CD8-positive, alpha-beta memory T cell (primary cell): ENCODE data around the gene SOX5. TPM values are rescaled to one million over a fixed set of nuclear protein-coding genes. Genes with fewer than 3 reads are reported as not detected.

Experiments used
- CTCF ChIA-PET: fragments of 350-600 bp; sonication (Branson Sonifier 250); formaldehyde crosslinking; loops from one replicate; lab custom pipeline; 2021; ENCODE audit warnings: antibody characterized with exemption; lab: Charles Lee
- POLR2A ChIA-PET: fragments of 350-600 bp; sonication (Branson Sonifier 250); formaldehyde crosslinking; loops from one replicate; lab custom pipeline; 2021; ENCODE audit warnings: antibody characterized with exemption; lab: Charles Lee
- DNase-seq, 5 donors: peaks; one replicate each; pipeline versions ENCODE4 v3.0.0 to v3.0.0-alpha.2; 2020 to 2022; ENCODE audit warnings: mixed read lengths in 1 of 5
- H3K27ac ChIP-seq: one replicate; pipeline ENCODE4 v1.7.0; 2013; ENCODE audit warnings: low read depth, mild to moderate bottlenecking, low read length, moderate library complexity
- H3K27me3 ChIP-seq: 2 replicates; pipeline ENCODE4 v1.7.0; 2013; ENCODE audit warnings: low read length, mild to moderate bottlenecking; ENCODE audit not compliant: insufficient read depth, poor library complexity, severe bottlenecking
- H3K36me3 ChIP-seq: 2 replicates; pipeline ENCODE4 v1.7.0; 2013; ENCODE audit warnings: mild to moderate bottlenecking, low read length, moderate library complexity; ENCODE audit not compliant: insufficient read depth
- H3K4me1 ChIP-seq: 2 replicates; pipeline ENCODE4 v1.7.0; 2013; ENCODE audit warnings: mild to moderate bottlenecking, low read length, moderate library complexity; ENCODE audit not compliant: insufficient read depth
- H3K4me3 ChIP-seq: 2 replicates; pipeline ENCODE4 v1.7.0; 2013; ENCODE audit warnings: mild to moderate bottlenecking, low read length
- H3K9me3 ChIP-seq: 2 replicates; pipeline ENCODE4 v1.7.0; 2013; ENCODE audit warnings: mild to moderate bottlenecking, low read length
- H3K27ac Mint-ChIP-seq, 8 donors: one replicate each; pipeline ENCODE4 v1.8.0; 2020 to 2021; ENCODE audit warnings: mixed read lengths in 8 of 8, mild to moderate bottlenecking in 6 of 8, inconsistent platforms in 3 of 8, moderate library complexity in 3 of 8
- H3K27me3 Mint-ChIP-seq, 2 donors: one replicate each; pipeline ENCODE4 v1.8.0; 2020 to 2021; ENCODE audit warnings: mixed read lengths in 2 of 2, mild to moderate bottlenecking in 1 of 2, moderate library complexity in 1 of 2
- H3K36me3 Mint-ChIP-seq, 3 donors: one replicate each; pipeline ENCODE4 v1.8.0; 2020 to 2021; ENCODE audit warnings: mixed read lengths in 3 of 3, inconsistent platforms in 1 of 3, mild to moderate bottlenecking in 1 of 3
- H3K4me1 Mint-ChIP-seq, 3 donors: one replicate each; pipeline ENCODE4 v1.8.0; 2020 to 2021; ENCODE audit warnings: mixed read lengths in 3 of 3, inconsistent platforms in 1 of 3, mild to moderate bottlenecking in 1 of 3
- H3K4me3 Mint-ChIP-seq, 7 donors: one replicate each; pipeline ENCODE4 v1.8.0; 2020 to 2021; ENCODE audit warnings: mixed read lengths in 7 of 7, mild to moderate bottlenecking in 6 of 7, moderate library complexity in 4 of 7, inconsistent platforms in 2 of 7
- H3K9me3 Mint-ChIP-seq, 5 donors: one replicate each; pipeline ENCODE4 v1.8.0; 2020 to 2022; ENCODE audit warnings: mixed read lengths in 5 of 5, mild to moderate bottlenecking in 3 of 5, moderate library complexity in 2 of 5, inconsistent platforms in 1 of 5
- polyA plus RNA-seq: library from polyadenylated mRNA; unstranded; fragments of 300-500 nt; fragmentation: Illumina TruSeq; gene quantifications from one replicate; pipeline ENCODE4 v1.2.3, GENCODE V29; 2021
- total RNA-seq, 2 experiments: library from RNA; stranded (reverse); gene quantifications; one replicate each; pipeline ENCODE4 v1.2.3, GENCODE V29; 2021

Gene SOX5
- total and polyA plus RNA-seq, 3 experiments from 2014 or later: 0.13 to 0.18 TPM; not detected in 1

DNA sequence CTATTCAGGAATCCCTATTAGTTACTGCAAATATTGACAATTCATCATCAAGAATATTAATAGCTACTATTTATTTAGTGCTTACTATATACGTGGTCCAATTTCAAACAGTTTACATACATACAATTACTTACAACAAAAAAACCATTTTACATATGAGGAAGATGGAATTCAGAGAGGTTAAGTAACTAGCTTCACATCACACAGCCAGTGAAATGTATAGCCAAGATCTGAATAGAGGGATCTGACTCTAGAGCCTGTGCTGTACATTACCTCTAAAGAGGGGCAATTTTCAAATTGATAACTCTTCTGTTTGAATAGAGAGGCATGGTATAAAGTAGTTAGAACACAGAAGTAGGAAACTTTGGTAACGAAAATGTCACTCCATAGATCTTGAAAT lies 18.3 kb downstream of the SOX5 start:
- H3K9me3 Mint-ChIP-seq: peaks cover 0 to 4% (median 3%) of the 10 kb centered on the region in 5 donors
- Histone ChIP-seq H3K27ac (no peak overlapping the region), H3K4me1 (no peaks in the 10 kb centered on the region), H3K27me3 (no peaks in the 10 kb centered on the region), H3K9me3 (no peaks in the 10 kb centered on the region), H3K4me3 (no peak overlapping the region), H3K36me3 (no peaks in the 10 kb centered on the region)
- H3K27ac Mint-ChIP-seq: no peak overlapping the region
- H3K4me1 Mint-ChIP-seq: no peaks in the 10 kb centered on the region
- ChIA-PET POLR2A (no interaction called here), CTCF (no interaction called here)
- no peaks in the 10 kb centered on the region for H3K36me3 Mint-ChIP-seq
- no peak for DNase-seq
- no peaks in the 10 kb centered on the region for H3K27me3 Mint-ChIP-seq
- no peak overlapping the region for H3K4me3 Mint-ChIP-seq

DNA sequence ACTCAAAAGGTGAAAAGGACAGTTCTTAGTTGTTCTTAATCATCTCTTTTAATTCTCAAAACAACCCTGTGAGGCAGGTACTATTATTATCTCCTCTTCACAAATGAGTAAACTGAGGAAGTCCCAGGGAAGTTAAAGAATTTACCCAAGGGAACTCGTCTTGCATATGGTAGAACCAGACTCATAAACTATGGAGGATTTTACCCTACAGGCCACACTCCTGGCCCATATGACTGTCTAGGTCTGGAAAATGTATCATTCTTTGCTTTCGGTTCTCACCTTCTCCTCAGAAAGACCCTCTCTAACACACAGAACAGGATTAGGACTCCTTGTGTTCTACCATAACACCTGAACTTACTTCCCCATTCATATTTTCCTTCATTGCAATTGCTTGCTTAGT lies 18.9 kb downstream of the SOX5 start:
- no peaks in the 10 kb centered on the region for H3K4me1 Mint-ChIP-seq
- H3K4me3 ChIP-seq: no peak overlapping the region
- no peak overlapping the region for H3K4me3 Mint-ChIP-seq
- H3K36me3 ChIP-seq: no peaks in the 10 kb centered on the region
- CTCF ChIA-PET: no interaction called here
- H3K9me3 Mint-ChIP-seq: peaks cover 0 to 4% (median 3%) of the 10 kb centered on the region in 5 donors
- H3K9me3 ChIP-seq: no peaks in the 10 kb centered on the region
- no peaks in the 10 kb centered on the region for H3K36me3 Mint-ChIP-seq
- H3K27me3 Mint-ChIP-seq: no peaks in the 10 kb centered on the region
- no peaks in the 10 kb centered on the region for H3K4me1 ChIP-seq
- H3K27ac ChIP-seq: no peak overlapping the region
- H3K27ac Mint-ChIP-seq: no peak overlapping the region
- H3K27me3 ChIP-seq: no peaks in the 10 kb centered on the region
- POLR2A ChIA-PET: no interaction called here
- no peak for DNase-seq

DNA sequence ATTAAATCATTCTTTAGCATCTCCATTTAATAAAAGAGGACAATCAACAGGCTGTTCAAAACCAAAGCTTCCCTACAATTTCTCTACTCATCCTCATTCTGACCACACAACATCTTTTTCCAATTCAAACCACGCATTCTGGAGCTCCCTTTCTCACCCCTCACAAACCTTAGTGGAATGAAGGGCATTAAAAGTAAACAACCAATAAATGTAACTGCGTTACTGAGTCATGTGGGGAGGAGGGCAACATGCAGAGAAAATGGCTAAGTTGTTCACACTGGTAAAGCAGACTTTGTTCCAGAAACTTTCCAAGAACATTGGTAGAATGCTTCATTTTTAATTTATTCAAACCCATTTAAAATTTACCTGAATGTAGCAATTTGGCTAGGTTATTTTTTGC lies 19.6 kb downstream of the SOX5 start:
- Histone ChIP-seq H3K36me3 (no peaks in the 10 kb centered on the region), H3K27me3 (no peaks in the 10 kb centered on the region), H3K4me3 (no peak overlapping the region), H3K27ac (no peak overlapping the region), H3K4me1 (no peaks in the 10 kb centered on the region), H3K9me3 (no peaks in the 10 kb centered on the region)
- POLR2A ChIA-PET: no interaction called here
- CTCF ChIA-PET: no interaction called here
- Mint-ChIP-seq H3K27me3 (no peaks in the 10 kb centered on the region), H3K9me3 (peaks cover 0 to 7% (median 3%) of the 10 kb centered on the region in 5 donors), H3K4me1 (no peaks in the 10 kb centered on the region), H3K36me3 (no peaks in the 10 kb centered on the region), H3K4me3 (no peak overlapping the region), H3K27ac (no peak overlapping the region)
- no peak for DNase-seq

DNA sequence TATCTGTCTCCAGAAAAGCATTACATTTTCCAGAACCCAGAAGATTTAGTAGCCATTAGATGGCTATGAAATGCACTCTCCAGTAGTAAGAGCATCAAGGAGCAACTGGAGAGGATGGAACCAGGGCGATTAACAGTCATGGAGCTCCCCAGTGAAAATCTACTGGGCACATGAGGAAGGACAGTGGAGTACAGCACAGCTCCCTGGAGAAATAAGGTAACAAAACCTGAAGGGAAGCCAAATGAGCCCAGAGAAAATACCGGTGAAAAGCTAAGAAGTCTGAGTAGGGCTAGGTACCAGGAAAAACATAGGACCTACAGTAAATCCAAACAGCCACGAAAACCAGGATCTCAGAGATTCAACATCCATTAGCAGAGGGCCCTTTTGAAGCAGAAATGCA lies 21.6 kb downstream of the SOX5 start:
- no peaks in the 10 kb centered on the region for H3K36me3 Mint-ChIP-seq
- no peaks in the 10 kb centered on the region for H3K4me1 Mint-ChIP-seq
- no peak overlapping the region for H3K4me3 Mint-ChIP-seq
- peaks cover 0 to 7% (median 3%) of the 10 kb centered on the region in 5 donors for H3K9me3 Mint-ChIP-seq
- no peaks in the 10 kb centered on the region for H3K9me3 ChIP-seq
- H3K27ac ChIP-seq: no peak overlapping the region
- DNase-seq: no peak
- H3K4me3 ChIP-seq: no peak overlapping the region
- no peaks in the 10 kb centered on the region for H3K27me3 ChIP-seq
- CTCF ChIA-PET: no interaction called here
- H3K27ac Mint-ChIP-seq: no peak overlapping the region
- no peaks in the 10 kb centered on the region for H3K36me3 ChIP-seq
- H3K27me3 Mint-ChIP-seq: no peaks in the 10 kb centered on the region
- H3K4me1 ChIP-seq: no peaks in the 10 kb centered on the region
- POLR2A ChIA-PET: no interaction called here

DNA sequence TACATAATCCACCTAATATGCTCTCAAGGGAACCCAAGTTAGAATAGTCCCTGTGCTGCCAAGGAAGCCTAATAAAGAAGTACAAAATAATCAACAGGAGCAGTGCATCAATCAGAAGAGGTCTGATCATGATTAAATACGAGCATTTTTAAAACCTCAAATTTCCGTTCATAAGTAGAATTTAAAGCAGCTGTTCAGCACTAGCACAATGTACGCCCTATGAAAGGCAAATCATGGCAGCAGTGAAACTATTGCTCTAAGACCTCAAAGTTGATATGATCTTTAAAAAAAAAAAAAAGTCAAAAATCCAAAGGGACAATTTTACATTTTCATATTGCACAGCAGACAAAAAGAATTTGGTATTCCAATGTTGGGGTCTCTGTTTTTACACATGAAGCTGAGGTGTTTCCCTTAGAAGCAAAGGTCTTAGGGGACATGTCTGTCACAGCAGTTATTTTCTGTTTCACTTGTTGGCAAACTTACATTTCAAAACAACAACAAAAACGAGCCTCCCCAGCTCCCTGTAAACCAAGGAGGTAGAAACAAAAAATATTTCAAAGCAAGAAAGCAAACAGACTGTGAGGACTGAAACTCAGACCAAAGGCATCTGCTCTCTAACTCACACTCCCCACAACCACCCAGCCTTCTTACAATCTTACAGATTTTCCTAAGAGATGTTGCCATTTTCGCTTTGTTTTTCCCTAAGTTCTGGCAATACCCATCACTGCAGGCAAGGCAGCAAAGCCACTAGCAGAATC lies 28.2 kb downstream of the SOX5 start:
- Mint-ChIP-seq H3K4me3 (no peak overlapping the region), H3K4me1 (no peaks in the 10 kb centered on the region), H3K9me3 (peaks cover 0 to 16% (median 3%) of the 10 kb centered on the region in 5 donors), H3K27me3 (no peaks in the 10 kb centered on the region), H3K27ac (no peak overlapping the region), H3K36me3 (no peaks in the 10 kb centered on the region)
- H3K9me3 ChIP-seq: no peaks in the 10 kb centered on the region
- H3K4me3 ChIP-seq: no peak overlapping the region
- H3K27ac ChIP-seq: no peak overlapping the region
- ChIA-PET CTCF (no interaction called here), POLR2A (no interaction called here)
- no peak for DNase-seq
- no peaks in the 10 kb centered on the region for H3K27me3 ChIP-seq
- no peaks in the 10 kb centered on the region for H3K36me3 ChIP-seq
- H3K4me1 ChIP-seq: no peaks in the 10 kb centered on the region

DNA sequence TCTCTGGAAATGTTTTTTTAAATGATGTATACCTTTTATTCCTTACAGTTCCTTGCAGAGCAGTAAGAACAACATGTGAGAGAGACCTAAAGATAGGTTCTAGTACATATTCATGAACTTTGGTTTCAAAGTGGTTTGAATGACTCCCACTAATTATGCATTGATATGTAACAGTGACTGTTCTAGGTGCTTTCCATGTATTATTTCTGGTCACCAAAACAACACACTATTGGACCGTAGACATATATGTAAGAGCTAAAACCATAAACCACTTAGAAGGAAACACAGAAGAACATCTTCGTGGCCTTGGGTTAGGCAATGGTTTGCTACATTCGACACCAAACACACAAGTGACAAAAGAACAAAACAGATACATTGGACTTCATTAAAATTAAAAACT lies 37.9 kb downstream of the SOX5 start:
- POLR2A ChIA-PET: no interaction called here
- H3K4me3 Mint-ChIP-seq: no peak overlapping the region
- H3K9me3 ChIP-seq: no peaks in the 10 kb centered on the region

DNA sequence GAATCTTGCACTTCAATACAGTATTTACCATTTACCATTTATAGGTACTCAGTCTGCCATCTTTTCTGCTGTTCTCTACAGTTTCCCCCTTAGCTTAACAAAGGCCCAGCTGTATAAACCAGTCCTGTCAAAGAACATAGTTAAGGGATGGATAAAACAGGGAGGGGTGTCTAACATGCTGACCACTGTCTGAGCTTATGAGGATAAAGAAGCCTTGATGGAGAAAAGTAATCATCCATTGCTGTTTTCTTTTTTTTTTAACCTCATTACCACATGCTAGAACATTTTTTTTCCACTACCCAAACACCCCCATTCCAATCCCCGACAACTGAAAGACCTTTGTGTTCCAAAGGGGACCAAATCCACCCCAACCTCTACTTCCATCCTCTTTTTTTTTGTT lies 39.9 kb downstream of the SOX5 start:
- Mint-ChIP-seq H3K4me1 (no peaks in the 10 kb centered on the region), H3K9me3 (peaks cover 0 to 16% (median 2%) of the 10 kb centered on the region in 5 donors), H3K27me3 (no peaks in the 10 kb centered on the region), H3K4me3 (no peak overlapping the region), H3K36me3 (no peaks in the 10 kb centered on the region), H3K27ac (no peak overlapping the region)
- Histone ChIP-seq H3K4me3 (no peak overlapping the region), H3K27ac (no peak overlapping the region), H3K9me3 (no peaks in the 10 kb centered on the region), H3K27me3 (no peaks in the 10 kb centered on the region), H3K36me3 (no peaks in the 10 kb centered on the region), H3K4me1 (no peaks in the 10 kb centered on the region)
- POLR2A ChIA-PET: no interaction called here
- CTCF ChIA-PET: no interaction called here
- no peak for DNase-seq

More for the DNA sequence above, 37.9 kb downstream of the SOX5 start:
- DNase-seq: no peak
- no peak overlapping the region for H3K27ac ChIP-seq
- H3K27me3 Mint-ChIP-seq: no peaks in the 10 kb centered on the region
- no peaks in the 10 kb centered on the region for H3K36me3 ChIP-seq
- H3K4me3 ChIP-seq: no peak overlapping the region
- no peaks in the 10 kb centered on the region for H3K36me3 Mint-ChIP-seq
- no peaks in the 10 kb centered on the region for H3K4me1 ChIP-seq
- H3K4me1 Mint-ChIP-seq: no peaks in the 10 kb centered on the region
- no peak overlapping the region for H3K27ac Mint-ChIP-seq
- CTCF ChIA-PET: no interaction called here
- H3K9me3 Mint-ChIP-seq: peaks cover 0 to 20% (median 2%) of the 10 kb centered on the region in 5 donors
- no peaks in the 10 kb centered on the region for H3K27me3 ChIP-seq

DNA sequence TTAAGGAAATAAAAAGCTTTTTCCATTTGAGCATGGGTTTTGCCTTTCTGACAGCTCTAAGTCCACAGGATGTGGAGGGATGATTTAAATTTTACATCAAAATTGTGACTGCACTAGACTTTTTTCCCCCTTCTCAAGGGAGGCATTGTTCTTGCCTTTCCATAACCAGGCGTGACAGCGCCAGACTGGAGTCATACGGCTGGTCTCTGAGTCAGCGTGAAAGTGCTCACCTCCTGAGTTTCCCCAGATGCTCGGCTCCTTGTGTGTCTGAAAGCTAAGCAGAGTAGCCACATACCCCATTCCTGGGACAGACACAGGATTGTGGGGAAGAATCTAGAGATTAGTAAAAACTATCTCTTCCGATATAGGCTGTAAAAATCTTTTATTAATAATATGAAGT lies 43.1 kb downstream of the SOX5 start:
- ChIA-PET CTCF (no interaction called here), POLR2A (no interaction called here)
- H3K27me3 Mint-ChIP-seq: no peaks in the 10 kb centered on the region
- Histone ChIP-seq H3K36me3 (no peaks in the 10 kb centered on the region), H3K9me3 (no peaks in the 10 kb centered on the region), H3K27ac (no peak overlapping the region), H3K27me3 (no peaks in the 10 kb centered on the region), H3K4me1 (no peaks in the 10 kb centered on the region), H3K4me3 (no peak overlapping the region)
- no peaks in the 10 kb centered on the region for H3K36me3 Mint-ChIP-seq
- H3K4me3 Mint-ChIP-seq: no peak overlapping the region
- H3K9me3 Mint-ChIP-seq: peaks cover 1 to 14% (median 4%) of the 10 kb centered on the region in 5 donors
- DNase-seq: no peak
- H3K4me1 Mint-ChIP-seq: no peaks in the 10 kb centered on the region
- no peak overlapping the region for H3K27ac Mint-ChIP-seq
